Vagina (tissue), 2 donors: ENCODE results near the gene CPA2.
"Not testable (repeated sequence)": the region's sequence is repeated elsewhere in the genome, so short reads cannot be mapped to it uniquely, and the experiment has no call there.

Experiments used
- POLR2A ChIP-seq, 2 donors: fragments of 450-650 bp; IDR thresholded peaks; one replicate each; pipeline ENCODE4 v1.6.1; 2017; ENCODE audit warnings: antibody characterized with exemption in 2 of 2, mild to moderate bottlenecking in 2 of 2, moderate library complexity in 2 of 2
- POLR2AphosphoS5 ChIP-seq, 2 donors: sonication (generic); formaldehyde crosslinking; IDR thresholded peaks; one replicate each; pipeline ENCODE4 v1.9.0; 2017; ENCODE audit warnings: antibody characterized with exemption in 2 of 2, mild to moderate bottlenecking in 2 of 2, low read depth in 1 of 2; ENCODE audit not compliant: insufficient read depth in 1 of 2
- TF ChIP-seq, protein P1 (sequence below), 3 experiments: fragments of 450-650 bp in 2 of 3; fragments of 200-600 bp in 1 of 3; sonication (generic) in 1 of 3; IDR thresholded peaks; one replicate each; pipeline ENCODE4 v1.5.1; 2017 to 2019; ENCODE audit warnings: antibody characterized with exemption in 3 of 3, mild to moderate bottlenecking in 2 of 3, moderate library complexity in 2 of 3

DNA sequence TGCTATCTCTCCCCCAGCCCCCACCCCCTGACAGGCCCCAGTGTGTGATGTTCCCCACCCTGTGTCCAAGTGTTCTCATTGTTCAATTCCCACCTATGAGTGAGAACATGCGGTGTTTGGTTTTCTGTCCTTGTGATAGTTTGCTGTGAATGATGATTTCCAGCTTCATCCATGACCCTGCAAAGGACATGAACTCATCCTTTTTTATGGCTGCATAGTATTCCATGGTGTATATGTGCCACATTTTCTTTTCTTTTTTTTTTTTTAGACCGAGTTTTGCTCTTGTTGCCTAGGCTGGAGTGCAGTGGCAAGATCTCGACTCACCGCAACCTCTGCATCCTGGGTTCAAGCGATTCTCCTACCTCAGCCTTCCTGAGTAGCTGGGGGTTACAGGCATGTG lies 17.8 kb upstream of the CPA2 start:
- not testable (repeated sequence) for TF ChIP-seq POLR2A (IDR thresholded peaks at IDR 0.05); POLR2AphosphoS5 (IDR thresholded peaks at IDR 0.05; ENCODE audit: insufficient read depth in 1 of 2, low read depth in 1 of 2)
- TF ChIP-seq, protein P1, sequence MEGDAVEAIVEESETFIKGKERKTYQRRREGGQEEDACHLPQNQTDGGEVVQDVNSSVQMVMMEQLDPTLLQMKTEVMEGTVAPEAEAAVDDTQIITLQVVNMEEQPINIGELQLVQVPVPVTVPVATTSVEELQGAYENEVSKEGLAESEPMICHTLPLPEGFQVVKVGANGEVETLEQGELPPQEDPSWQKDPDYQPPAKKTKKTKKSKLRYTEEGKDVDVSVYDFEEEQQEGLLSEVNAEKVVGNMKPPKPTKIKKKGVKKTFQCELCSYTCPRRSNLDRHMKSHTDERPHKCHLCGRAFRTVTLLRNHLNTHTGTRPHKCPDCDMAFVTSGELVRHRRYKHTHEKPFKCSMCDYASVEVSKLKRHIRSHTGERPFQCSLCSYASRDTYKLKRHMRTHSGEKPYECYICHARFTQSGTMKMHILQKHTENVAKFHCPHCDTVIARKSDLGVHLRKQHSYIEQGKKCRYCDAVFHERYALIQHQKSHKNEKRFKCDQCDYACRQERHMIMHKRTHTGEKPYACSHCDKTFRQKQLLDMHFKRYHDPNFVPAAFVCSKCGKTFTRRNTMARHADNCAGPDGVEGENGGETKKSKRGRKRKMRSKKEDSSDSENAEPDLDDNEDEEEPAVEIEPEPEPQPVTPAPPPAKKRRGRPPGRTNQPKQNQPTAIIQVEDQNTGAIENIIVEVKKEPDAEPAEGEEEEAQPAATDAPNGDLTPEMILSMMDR (IDR thresholded peaks at IDR 0.05) = not testable (repeated sequence)
